ENCODE data around the gene TCAIM. TPM values are rescaled to one million over a fixed set of nuclear protein-coding genes. Genes with fewer than 3 reads are reported as not detected.

Gene TCAIM
- total RNA-seq, 1 experiment from 2014 or later: 18.4 TPM

- no peak for TF ChIP-seq TCF7L2 (IDR thresholded peaks at IDR 0.05; ENCODE audit: borderline replicate concordance, extremely low read depth, insufficient read depth, insufficient read length)
- TF ChIP-seq SP1 (IDR thresholded peaks at IDR 0.05; ENCODE audit: low read depth): no peak
- no peak for TF ChIP-seq JUND (IDR thresholded peaks at IDR 0.05)
- TF ChIP-seq ZFX (IDR thresholded peaks at IDR 0.05): no peak
- no peaks in the 10 kb centered on the region for H3K36me3 ChIP-seq (ENCODE audit: control insufficient read depth in 1 of 2, insufficient read depth in 2 of 2, low read length in 2 of 2)
- H3K4me2 ChIP-seq (ENCODE audit: low read length): no peak overlapping the region
- H3K79me2 ChIP-seq (ENCODE audit: insufficient read depth, low read length): no peaks in the 10 kb centered on the region
- CTCF ChIA-PET: no interaction called here
- H3K9me2 ChIP-seq (ENCODE audit: insufficient read depth): no peaks in the 10 kb centered on the region
- no TSS peak for BruUV-seq (replicated peaks)
- H3K4me3 ChIP-seq (replicated peaks in 1 of 2; ENCODE audit: low read depth in 1 of 2, low read length in 2 of 2): no peak overlapping the region
- RAD21 ChIA-PET (ENCODE audit: low non-redundant PET in 1 of 2, low total read pairs in 2 of 2, uncharacterized antibody in 2 of 2, unreplicated experiment in 2 of 2): no interaction called here
- H2AFZ ChIP-seq (ENCODE audit: low read depth, low read length, poor library complexity, severe bottlenecking): no peak overlapping the region
- H4K20me1 ChIP-seq (ENCODE audit: insufficient read depth): no peaks in the 10 kb centered on the region
- POLR2A ChIA-PET: interaction anchor here (1.5 kb wide), 1 partner anchor 54 kb away, joined by 3 read pairs; the partner anchor contains the start of gene TCAIM
- no peak overlapping the region for H3K27ac ChIP-seq (ENCODE audit: low read depth, low read length)
- intact Hi-C loops (cut with micrococcal nuclease): no loop called here
- DNase-seq (ENCODE audit: low read depth, low spot score) (no peak), ATAC-seq (no peak)
- no peaks in the 10 kb centered on the region for H3K27me3 ChIP-seq (ENCODE audit: insufficient read depth, low read length)
- H3K9me3 ChIP-seq (ENCODE audit: control insufficient read depth in 1 of 2, insufficient read depth in 1 of 2, low read depth in 1 of 2, low read length in 2 of 2): no peaks in the 10 kb centered on the region
- H3K9ac ChIP-seq (ENCODE audit: low read length): no peak overlapping the region
- no peaks in the 10 kb centered on the region for H3K4me1 ChIP-seq (ENCODE audit: control insufficient read depth in 1 of 2, insufficient read depth in 2 of 2, low read length in 2 of 2)
These were observed 53.9 kb downstream of the TCAIM start for GRCh38 chr3:44392489-44392888.

- no TSS peak for BruUV-seq (replicated peaks)
- no peak for TF ChIP-seq EZH2phosphoT487 (IDR thresholded peaks at IDR 0.05; ENCODE audit: borderline replicate concordance)
- TF ChIP-seq ZNF274 (IDR thresholded peaks at IDR 0.05; ENCODE audit: low read depth, low read length): no peak
- TF ChIP-seq TCF7L2 (IDR thresholded peaks at IDR 0.05; ENCODE audit: borderline replicate concordance, extremely low read depth, insufficient read depth, insufficient read length): no peak
- no peak for TF ChIP-seq SP1 (IDR thresholded peaks at IDR 0.05; ENCODE audit: low read depth)
- TF ChIP-seq ELF1 (IDR thresholded peaks at IDR 0.05; ENCODE audit: borderline replicate concordance, low read depth): no peak
- TF ChIP-seq REST (IDR thresholded peaks at IDR 0.05; ENCODE audit: low read depth): no peak
- no peak for TF ChIP-seq JUND (IDR thresholded peaks at IDR 0.05)
- TF ChIP-seq CEBPB (IDR thresholded peaks at IDR 0.05; ENCODE audit: low read depth): no peak
- no peak for TF ChIP-seq SIN3A (IDR thresholded peaks at IDR 0.05; ENCODE audit: low read depth)
- DNase-seq (ENCODE audit: low read depth, low spot score): no peak
- no peak overlapping the region for H3K9ac ChIP-seq (ENCODE audit: low read length)
- no peaks in the 10 kb centered on the region for H3K36me3 ChIP-seq (ENCODE audit: control insufficient read depth in 1 of 2, insufficient read depth in 2 of 2, low read length in 2 of 2)
- no peak overlapping the region for H3K4me2 ChIP-seq (ENCODE audit: low read length)
- H3K4me3 ChIP-seq (replicated peaks in 1 of 2; ENCODE audit: low read depth in 1 of 2, low read length in 2 of 2): no peak overlapping the region
- POLR2A ChIA-PET: no interaction called here
- H3K9me2 ChIP-seq (ENCODE audit: insufficient read depth): no peaks in the 10 kb centered on the region
- H3K27ac ChIP-seq (ENCODE audit: low read depth, low read length): no peak overlapping the region
- no peak for ATAC-seq
- RAD21 ChIA-PET (ENCODE audit: low non-redundant PET in 1 of 2, low total read pairs in 2 of 2, uncharacterized antibody in 2 of 2, unreplicated experiment in 2 of 2): no interaction called here
- H3K27me3 ChIP-seq (ENCODE audit: insufficient read depth, low read length): no peaks in the 10 kb centered on the region
- intact Hi-C loops (cut with micrococcal nuclease): no loop called here
- no peaks in the 10 kb centered on the region for H3K9me3 ChIP-seq (ENCODE audit: control insufficient read depth in 1 of 2, insufficient read depth in 1 of 2, low read depth in 1 of 2, low read length in 2 of 2)
- H4K20me1 ChIP-seq (ENCODE audit: insufficient read depth): no peaks in the 10 kb centered on the region
- H3K4me1 ChIP-seq (ENCODE audit: control insufficient read depth in 1 of 2, insufficient read depth in 2 of 2, low read length in 2 of 2): no peaks in the 10 kb centered on the region
- no peak overlapping the region for H2AFZ ChIP-seq (ENCODE audit: low read depth, low read length, poor library complexity, severe bottlenecking)
- CTCF ChIA-PET: no interaction called here
- no peaks in the 10 kb centered on the region for H3K79me2 ChIP-seq (ENCODE audit: insufficient read depth, low read length)
These were observed 57.1 kb downstream of the TCAIM start for GRCh38 chr3:44395714-44396113.

All from HCT116 (cell line).